CD4-positive, alpha-beta T cell treated with Interleukin-21 for 1 hour (primary cell): Measurements from ENCODE around the gene PIK3R1.
A peak's percentile ranks its signal among the peaks of the same experiment; 100 is the strongest.

Experiments used
- DNase-seq: peaks from one replicate; pipeline ENCODE4 v3.0.0-alpha.2; 2020

Gene PIK3R1

DNA sequence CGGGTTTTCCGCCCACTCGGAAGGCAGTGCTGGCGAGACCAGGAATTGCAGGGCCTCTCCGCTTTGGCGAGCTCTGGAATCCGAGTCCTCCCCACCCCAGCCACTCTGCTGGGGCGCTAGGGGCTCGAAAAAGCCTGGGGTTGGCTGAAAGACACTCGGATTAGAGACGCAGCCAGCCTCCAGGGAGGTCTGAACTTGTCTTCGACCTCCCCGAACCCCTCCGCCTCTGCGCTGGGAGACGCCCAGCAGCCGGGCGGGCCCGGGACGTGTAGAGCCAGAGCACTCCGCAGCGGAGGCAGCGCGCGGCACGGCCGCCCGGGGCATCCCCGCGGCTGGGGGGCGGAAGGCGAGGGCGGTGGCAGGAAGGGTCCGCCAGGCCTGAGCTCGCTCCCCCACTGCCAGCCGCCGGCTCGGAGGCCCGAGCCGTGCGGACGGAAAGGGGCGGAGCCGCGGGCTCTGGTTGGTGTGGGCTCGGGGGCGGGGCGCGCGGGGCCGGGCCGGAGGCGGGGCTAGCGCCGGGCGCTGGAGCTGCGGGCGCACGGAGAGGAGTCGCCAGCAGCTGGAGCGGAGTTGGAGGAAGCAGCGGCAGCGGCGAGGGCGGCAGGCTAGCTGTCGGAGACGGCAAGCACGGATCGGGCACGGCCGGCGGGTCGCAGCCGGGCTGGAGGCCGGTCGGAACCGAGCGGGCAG, at the start of gene PIK3R1:
PIK3R1 (plus strand) TSS at position 549 of the 690 bp plus-strand sequence. CDS start 10,920 bp downstream, outside the sequence.
- DNase-seq: peak; percentile 92

DNA sequence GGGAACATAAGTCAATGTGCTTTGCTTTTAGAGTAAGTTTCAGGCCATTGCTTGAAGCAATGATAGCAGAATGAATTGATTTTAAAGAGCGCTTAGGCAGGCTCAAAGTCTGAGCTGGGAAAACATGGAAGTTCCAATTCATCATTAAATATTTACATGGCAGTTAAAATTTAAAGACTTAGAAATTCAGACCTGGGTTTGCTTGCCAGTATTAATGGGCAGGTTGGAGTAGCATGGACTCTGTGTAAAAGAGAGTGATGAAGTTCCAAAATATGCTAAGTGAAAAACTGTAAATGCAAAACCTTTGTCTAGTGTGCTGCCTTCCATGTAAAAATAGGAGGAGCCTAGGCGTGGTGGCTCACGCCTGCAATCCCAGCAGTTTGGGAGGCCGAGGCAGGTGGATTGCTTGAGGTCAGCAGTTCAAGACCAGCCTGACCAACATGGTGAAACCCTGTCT, 48.3 kb upstream of the PIK3R1 start:
- DNase-seq: no peak

DNA sequence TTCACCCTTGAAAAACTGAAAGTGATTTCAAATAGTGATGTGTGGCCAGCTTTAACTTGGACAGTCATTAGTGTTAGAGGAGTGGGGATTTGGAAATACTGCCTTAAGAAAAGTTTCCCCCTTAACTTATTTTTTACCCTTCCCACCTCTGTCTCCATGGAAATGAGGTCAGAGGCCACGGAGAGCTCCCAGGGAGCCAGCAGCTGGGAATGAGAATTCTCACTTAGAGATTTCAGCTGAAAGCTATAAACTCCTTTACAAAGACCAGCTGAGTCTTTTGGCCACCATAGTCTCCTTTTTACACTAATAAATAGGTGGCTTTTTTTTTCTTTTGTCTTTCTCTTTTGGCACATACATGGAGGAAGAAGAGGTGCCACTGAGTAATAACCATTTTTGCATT, 45.7 kb upstream of the PIK3R1 start:
- no peak for DNase-seq

DNA sequence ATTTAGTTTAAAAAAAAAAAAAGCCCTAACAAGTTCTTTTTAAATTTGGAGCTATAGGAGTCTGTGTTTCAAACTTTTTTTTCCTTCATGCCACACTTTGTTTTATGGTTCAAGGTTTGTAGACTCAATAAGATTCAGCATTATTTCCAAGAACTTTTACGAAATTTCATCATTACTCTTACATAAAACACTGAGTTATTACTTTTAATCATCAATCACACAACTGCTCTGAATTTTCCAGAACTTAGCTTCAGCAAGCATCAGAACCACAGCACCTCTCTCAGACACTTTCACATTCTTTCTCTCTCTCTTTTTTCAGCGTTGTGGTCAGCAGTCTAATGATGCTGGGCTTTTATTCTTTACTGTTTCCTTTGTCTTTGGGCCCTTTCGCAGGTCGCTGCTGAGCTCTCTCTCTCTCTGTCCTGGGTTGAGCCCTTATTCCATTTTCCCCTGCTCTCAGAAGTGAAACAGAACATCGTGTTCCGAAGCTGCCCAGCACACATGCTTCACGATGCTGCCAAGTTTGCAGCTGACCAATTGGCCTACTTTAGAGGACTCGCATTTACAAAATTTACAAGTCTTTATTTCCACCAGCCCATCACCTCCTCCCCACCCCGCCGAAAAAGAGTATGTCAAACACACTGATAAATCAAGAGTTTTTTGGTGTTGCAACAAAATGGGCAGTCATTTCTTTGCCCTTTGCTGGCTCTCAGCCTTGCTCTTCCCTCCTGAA, 44.6 kb upstream of the PIK3R1 start:
- no peak for DNase-seq

DNA sequence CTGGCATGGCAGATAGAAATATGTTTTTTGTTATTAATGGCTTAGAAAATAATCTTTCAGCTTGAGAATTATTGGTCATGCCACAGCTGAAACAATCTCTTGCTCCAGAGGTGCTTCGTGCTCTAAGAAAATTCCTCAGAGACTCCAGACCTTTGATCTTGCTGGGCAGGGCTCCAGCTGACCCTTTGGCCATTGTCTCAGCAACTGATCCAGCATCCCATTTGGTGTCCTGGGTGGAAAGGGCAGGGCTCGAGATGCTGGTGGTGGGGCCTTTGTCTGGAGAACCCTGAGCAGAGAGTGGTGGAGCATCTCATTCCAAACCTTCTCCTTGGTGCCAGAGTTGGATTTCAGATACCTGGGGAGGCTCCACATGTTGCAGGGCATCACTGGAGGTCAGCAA, 43.2 kb upstream of the PIK3R1 start:
- no peak for DNase-seq

DNA sequence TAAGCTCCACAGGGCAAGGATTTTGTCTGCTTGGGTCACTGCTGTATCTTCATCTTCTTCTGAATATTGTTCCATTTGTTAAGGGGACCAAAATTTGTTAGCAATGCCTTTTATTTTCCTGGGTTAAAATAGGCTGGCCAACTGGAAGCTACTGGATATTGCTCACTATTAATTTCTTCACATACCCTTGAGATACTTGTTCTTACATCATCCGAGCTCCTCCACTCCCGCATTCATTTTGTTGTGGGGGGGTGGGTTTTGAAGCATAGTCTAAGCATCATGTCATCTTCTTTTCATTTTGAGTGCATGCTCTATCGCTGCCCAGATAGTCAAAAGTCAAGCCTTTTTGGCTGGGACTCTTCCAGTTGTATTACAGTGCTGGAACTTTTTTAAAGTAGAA, 42.5 kb upstream of the PIK3R1 start:
- DNase-seq: no peak

DNA sequence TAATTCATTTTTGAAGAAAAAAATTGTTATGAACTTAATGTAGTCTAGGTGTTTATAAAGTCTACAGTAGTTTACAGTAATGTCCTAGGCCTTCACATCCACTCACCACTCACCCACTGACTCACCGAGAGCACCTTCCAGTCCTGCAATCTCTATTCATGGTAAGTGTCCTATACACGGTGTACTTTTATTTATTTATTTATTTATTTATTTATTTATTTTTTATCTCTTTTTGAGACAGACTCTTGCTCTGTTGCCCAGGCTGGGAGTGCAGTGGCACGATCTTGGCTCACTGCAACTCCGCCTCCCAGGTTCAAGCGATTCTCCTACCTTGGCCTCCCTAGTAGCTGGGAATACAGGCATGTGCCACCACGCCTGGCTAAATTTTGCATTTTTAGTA, 39.3 kb upstream of the PIK3R1 start:
- no peak for DNase-seq

DNA sequence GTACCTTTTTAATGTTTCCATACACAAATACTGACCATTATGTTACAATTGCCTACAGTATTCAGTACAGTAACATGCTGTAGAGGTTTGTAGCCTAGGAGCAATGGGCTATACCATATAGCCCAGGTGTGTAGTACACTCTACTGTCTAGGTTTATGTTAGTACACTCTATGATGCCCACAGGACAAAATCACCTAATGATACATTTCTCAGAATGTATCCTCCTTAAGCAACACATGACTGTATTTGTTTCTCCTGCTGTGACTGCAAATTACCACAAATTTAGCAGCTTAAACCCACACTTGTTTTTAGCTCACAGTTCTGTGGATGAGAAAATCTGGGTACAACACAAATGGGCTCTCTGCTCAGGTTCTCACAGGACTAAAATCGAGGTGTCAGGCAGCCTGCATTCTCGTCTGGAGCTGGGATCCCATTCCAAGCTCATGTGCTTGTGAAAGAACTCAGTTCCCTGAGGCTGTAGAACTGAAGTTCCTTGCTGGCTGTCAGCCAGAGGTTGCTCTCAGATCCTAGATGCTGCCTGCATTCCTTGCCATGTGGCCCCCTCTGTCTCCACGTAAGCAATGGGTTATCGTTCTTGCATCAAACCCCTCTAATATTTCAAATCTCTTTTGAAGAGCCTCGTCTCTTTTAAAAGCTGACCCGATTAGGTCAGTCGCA, 38.6 kb upstream of the PIK3R1 start:
- DNase-seq: no peak

DNA sequence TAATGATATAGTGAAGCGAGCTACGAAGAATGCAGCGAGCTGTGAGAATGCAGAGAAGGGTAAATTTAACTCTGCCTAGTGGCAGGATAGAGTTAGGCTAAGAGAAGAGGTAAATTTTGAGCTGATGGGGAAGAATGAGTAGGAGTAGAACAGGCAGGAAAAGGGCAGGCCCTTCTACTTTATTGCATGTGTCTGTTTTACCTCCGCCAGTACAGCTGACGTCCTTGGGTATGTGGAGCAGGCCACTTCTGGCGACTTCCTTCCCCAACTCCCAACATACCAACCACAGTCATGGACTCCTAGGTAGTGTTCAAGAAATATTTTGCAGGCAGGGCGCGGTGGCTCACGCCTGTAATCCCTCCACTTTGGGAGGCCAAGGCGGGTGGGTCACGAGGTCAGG, 37.9 kb upstream of the PIK3R1 start:
- DNase-seq: no peak

DNA sequence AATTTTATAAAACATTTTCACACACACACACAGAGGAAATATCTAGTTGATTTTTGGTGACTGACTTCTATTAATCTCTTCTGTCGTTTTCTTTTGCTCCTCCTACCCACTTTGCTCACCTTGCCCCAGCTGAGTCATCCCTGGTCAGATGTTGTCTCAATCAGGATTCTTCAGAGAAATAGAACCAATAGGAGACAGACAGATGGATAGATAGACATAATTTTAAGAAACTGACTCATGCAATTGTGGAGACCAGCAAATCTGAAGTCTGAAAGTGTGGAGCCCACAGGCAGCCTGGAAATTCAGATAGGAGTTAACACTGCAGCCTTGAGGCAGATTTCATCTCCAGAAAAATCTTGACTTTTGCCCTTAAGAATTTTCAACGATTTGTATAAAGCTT, 37.0 kb upstream of the PIK3R1 start:
- DNase-seq: no peak

DNA sequence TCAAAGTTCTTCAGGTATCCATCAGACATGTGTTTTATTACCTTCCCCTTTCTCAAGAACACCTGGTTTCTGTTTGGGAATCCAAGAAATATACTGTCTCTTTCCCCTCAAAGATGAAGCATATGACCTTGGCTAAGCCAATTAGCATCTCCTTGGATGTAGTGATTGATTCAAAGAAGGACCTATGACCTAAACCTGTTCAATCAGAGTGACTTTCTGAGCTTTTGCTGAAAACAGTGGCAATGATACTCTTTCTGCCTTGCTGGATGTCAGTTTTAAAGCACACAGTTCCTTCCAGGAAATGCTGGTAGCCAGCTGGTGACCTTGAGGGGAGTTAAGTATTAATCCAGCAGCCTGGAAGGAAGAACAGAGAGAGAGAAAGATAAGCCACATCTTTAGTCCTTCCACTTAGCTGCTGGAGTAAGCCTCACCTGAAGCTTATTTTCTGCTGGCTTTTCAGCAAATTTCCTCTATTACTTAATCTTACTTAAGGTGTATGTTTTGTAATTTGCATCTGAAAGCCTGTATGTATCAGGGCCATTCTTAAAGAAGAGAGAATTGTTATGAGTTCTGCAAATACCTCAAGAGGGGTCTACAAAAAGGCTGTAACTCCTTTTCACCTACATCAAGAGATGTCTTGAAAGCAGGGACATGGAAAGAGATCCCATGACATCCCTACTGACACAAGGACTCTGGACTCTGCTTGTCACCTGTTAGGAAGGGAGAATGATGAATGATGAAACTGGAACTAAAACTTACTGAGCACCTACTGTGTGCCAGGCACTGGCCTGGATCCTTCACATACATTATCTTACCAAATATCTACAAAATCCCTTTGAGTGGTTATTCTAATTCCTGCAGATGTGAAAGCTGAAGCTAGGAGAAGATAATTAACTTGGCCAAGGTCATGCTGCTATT, 35.2 kb upstream of the PIK3R1 start:
- DNase-seq: no peak

DNA sequence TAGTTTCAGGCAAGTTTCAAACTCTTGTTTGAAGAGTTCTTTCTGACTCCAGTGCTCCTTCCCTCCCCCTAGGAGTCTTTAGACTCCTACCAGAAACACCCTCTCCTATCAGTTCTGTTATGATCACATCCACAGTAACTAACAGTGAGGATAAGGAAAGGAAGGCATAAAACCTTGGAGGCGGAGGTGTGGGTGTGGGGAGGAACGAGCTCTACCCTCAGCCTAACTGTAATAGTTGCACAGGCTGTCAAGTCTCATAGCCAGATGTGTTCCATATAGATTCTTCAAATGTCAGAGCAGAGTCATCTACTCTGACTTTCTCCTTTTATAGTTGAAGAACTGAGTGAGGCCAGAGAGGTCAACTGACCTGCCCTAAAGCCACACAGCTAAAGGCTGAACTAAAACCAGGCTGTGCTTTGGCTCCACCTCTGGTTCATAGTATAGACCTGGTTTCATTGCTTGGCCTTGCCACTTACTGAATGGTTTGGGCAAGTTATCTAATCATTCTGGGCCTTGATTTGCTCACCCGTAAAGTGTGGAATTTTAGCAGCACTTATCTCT, 34.4 kb upstream of the PIK3R1 start:
- DNase-seq: no peak

DNA sequence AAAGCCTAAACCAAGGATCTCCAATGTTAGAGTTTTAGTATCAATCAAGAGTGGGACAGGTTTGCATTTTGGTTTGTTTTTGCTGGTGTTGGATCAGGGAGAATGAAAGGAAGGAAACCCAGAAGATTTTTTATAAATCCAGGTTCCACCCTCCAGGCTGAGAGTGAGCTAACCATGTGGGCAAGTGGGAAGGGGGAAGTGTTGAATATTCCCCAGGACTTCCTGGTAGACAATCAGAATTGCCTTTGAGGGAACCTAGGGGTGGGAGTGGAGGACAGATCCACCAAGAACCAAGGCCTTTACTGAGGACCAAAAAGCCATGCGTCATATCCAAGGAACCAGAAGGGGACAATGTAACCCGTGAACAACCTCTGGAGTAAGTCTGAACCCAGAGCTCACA, 33.5 kb upstream of the PIK3R1 start:
- no peak for DNase-seq

DNA sequence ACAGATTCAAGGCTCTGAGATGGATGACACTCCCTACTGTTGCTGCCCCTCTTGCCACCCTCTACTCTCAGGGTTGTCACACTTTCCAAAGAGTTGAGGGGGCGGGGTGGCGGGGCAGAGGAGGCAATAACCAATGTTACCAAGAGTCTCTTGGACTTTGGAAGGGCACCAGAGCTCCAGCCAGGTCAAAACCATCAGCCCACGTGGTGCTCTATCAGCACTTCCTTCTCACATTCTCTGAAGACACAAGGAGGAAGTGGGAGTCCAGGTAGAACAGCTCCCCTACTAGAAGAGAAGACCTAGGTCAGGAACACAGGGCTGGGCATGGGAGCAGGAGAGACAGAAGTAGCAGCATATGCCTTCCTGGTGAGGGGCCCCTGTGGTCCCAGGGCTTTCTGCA, 33.0 kb upstream of the PIK3R1 start:
- DNase-seq: no peak

DNA sequence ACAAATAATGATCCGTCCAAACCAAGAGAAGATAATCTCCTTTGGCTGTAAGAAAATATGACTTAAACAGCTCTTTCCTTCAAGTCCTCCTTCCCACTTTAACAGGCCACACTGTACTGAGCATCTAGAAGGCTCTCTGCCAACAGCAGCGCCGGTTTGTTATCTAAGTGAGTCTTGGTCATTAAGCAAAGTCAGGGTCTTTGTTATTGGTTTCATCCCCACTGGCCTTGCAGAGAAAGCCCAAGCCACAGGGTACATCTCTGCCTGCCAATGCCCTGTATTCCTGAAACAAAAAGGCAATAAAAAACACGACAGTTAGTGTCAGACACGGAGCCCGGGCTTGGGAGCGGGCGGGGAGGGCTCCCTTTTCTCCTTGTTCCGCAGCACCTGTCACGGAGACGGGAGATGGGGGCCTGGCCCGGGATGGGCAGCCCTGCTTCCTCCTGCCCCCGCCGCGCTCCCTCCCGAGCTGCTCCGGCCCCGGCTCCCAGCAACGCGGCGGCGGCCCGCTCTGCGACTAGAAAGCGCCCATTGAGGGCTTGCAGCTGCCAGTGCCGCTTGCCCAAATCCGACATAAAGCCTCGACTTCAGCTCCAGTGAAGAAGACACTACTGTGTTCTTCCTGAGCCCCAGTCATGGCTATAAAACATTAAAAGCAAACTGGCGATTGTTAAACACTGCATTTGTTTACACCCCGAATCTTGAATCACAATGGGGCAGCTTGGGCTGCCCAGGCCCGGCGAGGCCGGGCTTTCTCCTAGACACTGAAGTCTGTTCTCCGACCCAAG, 28.1 kb upstream of the PIK3R1 start:
- DNase-seq: no peak

DNA sequence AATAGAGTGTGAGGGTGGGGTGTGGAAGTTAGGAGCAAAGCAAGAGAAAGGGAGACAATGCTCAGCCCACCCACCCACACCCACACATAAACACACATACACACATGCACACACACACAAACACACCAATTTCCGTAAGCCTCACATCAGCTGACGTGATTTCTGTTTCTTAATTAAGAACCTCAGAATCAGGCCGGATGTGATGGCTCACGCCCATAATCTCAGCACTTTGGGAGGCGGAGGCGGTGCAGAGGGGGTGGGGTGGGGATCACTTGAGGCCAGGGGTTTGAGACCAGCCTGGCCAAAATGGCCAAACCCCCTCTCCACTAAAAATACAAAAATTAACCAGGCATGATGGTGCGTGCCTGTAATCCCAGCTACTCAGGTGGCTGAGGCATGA, 26.4 kb upstream of the PIK3R1 start:
- DNase-seq: peak; percentile 26

DNA sequence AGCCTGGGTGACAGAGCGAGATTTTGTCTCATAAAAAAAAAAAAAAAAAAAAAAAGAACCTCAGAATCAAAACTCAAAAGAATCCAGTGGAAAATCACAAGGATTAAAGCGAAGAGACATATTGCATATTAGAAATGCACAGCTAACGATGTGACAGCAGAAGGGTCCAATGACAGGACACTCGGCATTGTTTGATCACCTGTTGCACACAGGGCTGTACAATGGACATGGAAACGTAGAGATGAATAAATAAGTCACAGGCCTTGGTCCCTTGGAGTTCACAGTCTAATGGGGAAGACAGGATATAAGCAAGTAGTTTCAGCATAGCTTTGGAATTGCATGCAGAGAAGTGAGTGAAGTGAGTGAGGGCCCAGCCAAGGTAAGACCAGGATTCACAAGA, 25.9 kb upstream of the PIK3R1 start:
- DNase-seq: no peak

DNA sequence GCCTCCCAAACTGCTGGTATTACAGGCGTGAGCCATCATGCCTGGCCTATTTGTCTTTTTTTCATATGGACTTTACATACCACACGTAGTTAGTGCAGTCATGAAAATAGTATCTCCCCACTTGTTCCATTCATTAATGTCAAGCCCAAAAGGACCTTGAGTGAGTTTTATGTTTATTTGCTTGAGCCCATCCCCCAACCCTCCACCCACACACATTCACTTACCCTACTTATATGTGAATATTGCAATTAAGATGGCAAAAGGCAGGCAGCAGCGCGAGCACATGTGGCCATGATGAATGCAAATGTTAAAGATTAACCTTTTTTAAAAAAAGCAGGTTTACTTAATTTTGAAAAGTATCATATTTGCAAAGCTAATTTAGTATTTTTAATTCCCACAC, 24.9 kb upstream of the PIK3R1 start:
- DNase-seq: no peak

DNA sequence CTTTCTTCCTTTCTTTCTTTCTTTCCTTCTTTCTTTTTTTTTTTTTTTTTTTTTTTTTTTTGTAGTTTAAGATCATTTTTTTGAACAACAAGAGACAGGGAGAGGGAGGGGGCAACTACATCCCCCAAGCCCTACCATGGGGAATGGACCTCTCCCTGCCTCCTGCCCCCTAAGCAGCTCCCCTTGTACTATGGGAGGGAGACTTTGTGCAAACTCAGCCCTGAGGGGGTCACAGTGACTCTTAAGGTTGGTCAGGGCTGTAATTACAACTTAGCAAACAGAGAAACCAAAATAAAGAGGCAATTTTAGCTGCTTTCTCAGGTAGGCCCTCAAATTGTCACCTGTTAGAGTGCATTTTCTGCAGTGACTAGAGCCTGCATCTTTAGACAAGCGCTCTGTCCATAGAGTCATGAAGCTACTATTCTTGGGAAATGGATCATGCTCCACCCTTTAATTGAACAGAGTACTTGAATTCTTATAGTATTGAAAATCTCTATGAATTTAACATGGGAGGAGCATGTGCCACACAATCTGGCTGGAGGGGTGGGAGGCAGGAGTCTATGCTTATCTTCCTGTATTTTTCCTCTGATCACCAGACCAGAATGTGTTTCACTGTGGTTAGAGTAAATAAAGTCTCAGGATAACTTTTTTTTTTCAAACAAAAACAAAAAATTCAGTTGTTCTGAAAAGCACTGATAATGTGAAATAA, 24.3 kb upstream of the PIK3R1 start:
- DNase-seq: no peak

DNA sequence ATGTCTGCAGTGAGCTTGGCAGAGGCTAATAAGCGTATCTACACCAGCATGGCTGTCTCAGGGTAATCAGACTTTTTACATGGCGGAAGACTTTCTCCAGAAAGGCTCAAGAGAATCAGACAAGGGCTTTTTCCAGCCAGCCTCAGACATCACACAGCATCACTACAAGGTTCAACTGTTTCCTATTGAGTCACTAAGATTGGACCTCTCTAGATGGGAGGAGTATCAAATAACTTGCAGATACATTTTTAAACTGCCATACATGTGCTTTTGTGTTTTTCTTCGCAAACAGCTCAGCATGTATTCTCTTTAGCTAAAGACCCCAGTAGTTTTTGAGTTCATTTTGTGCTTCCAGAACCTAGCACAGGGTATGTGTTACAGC, 22.9 kb upstream of the PIK3R1 start:
- no peak for DNase-seq

DNA sequence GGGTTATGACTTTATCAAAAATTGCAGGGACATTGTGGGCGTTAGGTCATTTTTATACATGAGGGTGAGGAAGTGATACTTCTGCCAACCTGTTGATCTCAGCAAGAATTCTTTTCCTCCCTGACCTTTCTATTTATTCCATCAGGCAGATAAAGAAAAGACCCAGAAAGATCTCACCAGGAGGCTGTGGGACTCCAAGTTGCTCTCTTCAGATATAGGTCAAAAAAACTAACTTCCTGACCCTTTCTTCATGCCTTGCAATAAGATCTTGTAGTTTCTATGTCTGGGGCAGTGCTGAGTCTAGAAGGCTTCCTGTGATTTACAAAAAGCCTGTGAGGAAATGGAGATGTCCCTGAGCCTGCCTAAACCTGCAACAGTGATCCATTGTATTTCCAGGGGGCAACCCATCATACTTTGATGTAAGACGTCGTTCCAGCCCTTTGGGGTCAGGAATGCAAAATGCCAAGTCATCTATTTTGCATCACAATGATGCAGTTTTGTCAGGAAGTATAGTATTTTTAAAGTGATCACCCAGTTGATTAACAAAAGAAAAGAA, 22.0 kb upstream of the PIK3R1 start:
- no peak for DNase-seq
